ENCODE results near the gene COLEC12. TPM values are rescaled to one million over a fixed set of nuclear protein-coding genes. Genes with fewer than 3 reads are reported as not detected.
"Not testable (repeated sequence)": the region's sequence is repeated elsewhere in the genome, so short reads cannot be mapped to it uniquely, and the experiment has no call there.

COLEC12 gene
- polyA plus RNA-seq, 1 donor (not counting 4 experiments of a cell fraction or from before 2014, with no cell fraction given), result not detected

DNA sequence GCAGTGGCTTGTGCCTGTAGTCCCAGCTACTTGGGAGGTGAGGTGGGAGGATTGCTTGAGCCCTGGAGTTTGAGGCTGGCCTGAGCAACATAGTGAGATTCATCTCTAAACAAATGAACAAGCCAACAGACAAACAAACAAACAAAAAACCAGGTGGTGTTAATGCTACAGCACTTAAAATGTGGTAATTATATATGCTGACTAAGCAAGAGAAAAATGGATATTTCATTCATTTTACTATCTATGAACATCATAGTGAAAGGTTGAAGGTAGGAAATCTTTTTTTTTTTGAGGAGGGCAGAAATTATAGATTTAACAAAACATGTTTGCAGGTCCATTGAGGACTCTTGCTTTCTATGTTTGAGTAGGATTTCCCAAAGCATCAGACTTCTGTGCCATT, 190.5 kb downstream of the COLEC12 start:
- H3K9me1 ChIP-seq (ENCODE audit: control insufficient read depth, extremely low read depth, insufficient read depth, low read length), result no peaks in the 10 kb centered on the region
- no peak overlapping the region for H3K9ac ChIP-seq (ENCODE audit: control insufficient read depth, extremely low read depth, insufficient read depth, low read length)
- H3K4me1 ChIP-seq (ENCODE audit: control insufficient read depth, extremely low read depth, insufficient read depth, low read length), result no peaks in the 10 kb centered on the region
- H4K20me1 ChIP-seq (ENCODE audit: control insufficient read depth, extremely low read depth, insufficient read depth, low read length), result no peaks in the 10 kb centered on the region
- H3K4me3 ChIP-seq (ENCODE audit: control insufficient read depth in 2 of 3, extremely low read depth in 1 of 3, insufficient read depth in 2 of 3, low read depth in 1 of 3, low read length in 3 of 3), result no peak overlapping the region
- TF ChIP-seq, protein P1, sequence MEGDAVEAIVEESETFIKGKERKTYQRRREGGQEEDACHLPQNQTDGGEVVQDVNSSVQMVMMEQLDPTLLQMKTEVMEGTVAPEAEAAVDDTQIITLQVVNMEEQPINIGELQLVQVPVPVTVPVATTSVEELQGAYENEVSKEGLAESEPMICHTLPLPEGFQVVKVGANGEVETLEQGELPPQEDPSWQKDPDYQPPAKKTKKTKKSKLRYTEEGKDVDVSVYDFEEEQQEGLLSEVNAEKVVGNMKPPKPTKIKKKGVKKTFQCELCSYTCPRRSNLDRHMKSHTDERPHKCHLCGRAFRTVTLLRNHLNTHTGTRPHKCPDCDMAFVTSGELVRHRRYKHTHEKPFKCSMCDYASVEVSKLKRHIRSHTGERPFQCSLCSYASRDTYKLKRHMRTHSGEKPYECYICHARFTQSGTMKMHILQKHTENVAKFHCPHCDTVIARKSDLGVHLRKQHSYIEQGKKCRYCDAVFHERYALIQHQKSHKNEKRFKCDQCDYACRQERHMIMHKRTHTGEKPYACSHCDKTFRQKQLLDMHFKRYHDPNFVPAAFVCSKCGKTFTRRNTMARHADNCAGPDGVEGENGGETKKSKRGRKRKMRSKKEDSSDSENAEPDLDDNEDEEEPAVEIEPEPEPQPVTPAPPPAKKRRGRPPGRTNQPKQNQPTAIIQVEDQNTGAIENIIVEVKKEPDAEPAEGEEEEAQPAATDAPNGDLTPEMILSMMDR (optimal IDR thresholded peaks at IDR 0.05 in 1 of 3, IDR thresholded peaks at IDR 0.05 in 1 of 3, conservative IDR thresholded peaks at IDR 0.05 in 1 of 3; ENCODE audit: extremely low read depth in 1 of 3, insufficient read depth in 2 of 3, low read length in 3 of 3), result no peak
- DNase-seq (ENCODE audit: low read depth, low spot score), result no peak
- H3K36me3 ChIP-seq (ENCODE audit: control insufficient read depth in 2 of 2, extremely low read depth in 1 of 2, insufficient read depth in 2 of 2, low read length in 2 of 2), result no peaks in the 10 kb centered on the region
- FAIRE-seq, result no peak
- H2AFZ ChIP-seq (ENCODE audit: control insufficient read depth, low read length), result no peak overlapping the region
- H3K27me3 ChIP-seq (ENCODE audit: control insufficient read depth, extremely low read depth, insufficient read depth, low read length), result no peaks in the 10 kb centered on the region
- dilution Hi-C loops (cut with MboI; ENCODE audit: extremely low pct_ligation_motif_present, low sequenced_read_pairs), result no loop called here
- H3K27ac ChIP-seq (ENCODE audit: control insufficient read depth, insufficient read depth, low read length), result no peak overlapping the region
- H3K4me2 ChIP-seq (ENCODE audit: control insufficient read depth, extremely low read depth, insufficient read depth, low read depth, low read length), result no peak overlapping the region
- H3K79me2 ChIP-seq (ENCODE audit: control insufficient read depth, insufficient read depth, low read length), result no peaks in the 10 kb centered on the region
- no peaks in the 10 kb centered on the region for H3K9me3 ChIP-seq (ENCODE audit: control insufficient read depth, low read depth, low read length)

DNA sequence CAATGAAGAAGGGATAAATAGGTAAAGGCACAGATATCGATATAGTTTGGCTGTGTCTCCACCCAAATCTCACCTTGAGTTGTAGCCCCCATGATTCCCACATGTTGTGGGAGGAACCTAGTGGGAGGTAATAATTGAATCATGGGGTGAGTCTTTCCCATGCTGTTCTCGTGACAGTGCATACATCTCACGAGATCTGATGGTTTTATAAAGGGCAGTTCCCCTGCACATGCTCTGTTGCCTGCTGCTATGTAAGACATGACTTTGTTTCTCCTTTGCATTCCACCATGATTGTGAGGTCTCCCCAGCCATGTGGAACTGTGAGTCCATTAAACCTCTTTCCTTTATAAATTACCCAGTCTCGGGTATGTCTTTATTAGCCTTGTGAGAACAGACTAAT, 192.4 kb downstream of the COLEC12 start:
- H3K9me3 ChIP-seq (ENCODE audit: control insufficient read depth, low read depth, low read length); H2AFZ ChIP-seq (ENCODE audit: control insufficient read depth, low read length); H3K27me3 ChIP-seq (ENCODE audit: control insufficient read depth, extremely low read depth, insufficient read depth, low read length); H3K27ac ChIP-seq (ENCODE audit: control insufficient read depth, insufficient read depth, low read length); H3K9me1 ChIP-seq (ENCODE audit: control insufficient read depth, extremely low read depth, insufficient read depth, low read length); FAIRE-seq; H3K4me2 ChIP-seq (ENCODE audit: control insufficient read depth, extremely low read depth, insufficient read depth, low read depth, low read length); H4K20me1 ChIP-seq (ENCODE audit: control insufficient read depth, extremely low read depth, insufficient read depth, low read length); H3K36me3 ChIP-seq (ENCODE audit: control insufficient read depth in 2 of 2, extremely low read depth in 1 of 2, insufficient read depth in 2 of 2, low read length in 2 of 2); H3K9ac ChIP-seq (ENCODE audit: control insufficient read depth, extremely low read depth, insufficient read depth, low read length); H3K79me2 ChIP-seq (ENCODE audit: control insufficient read depth, insufficient read depth, low read length); H3K4me3 ChIP-seq (ENCODE audit: control insufficient read depth in 2 of 3, extremely low read depth in 1 of 3, insufficient read depth in 2 of 3, low read depth in 1 of 3, low read length in 3 of 3); dilution Hi-C loops (cut with MboI; ENCODE audit: extremely low pct_ligation_motif_present, low sequenced_read_pairs); H3K4me1 ChIP-seq (ENCODE audit: control insufficient read depth, extremely low read depth, insufficient read depth, low read length); DNase-seq (ENCODE audit: low read depth, low spot score): not testable (repeated sequence)

- H3K4me2 ChIP-seq (ENCODE audit: control insufficient read depth, extremely low read depth, insufficient read depth, low read depth, low read length), result no peak overlapping the region
- dilution Hi-C loops (cut with MboI; ENCODE audit: extremely low pct_ligation_motif_present, low sequenced_read_pairs), result no loop called here
- no peaks in the 10 kb centered on the region for H3K4me1 ChIP-seq (ENCODE audit: control insufficient read depth, extremely low read depth, insufficient read depth, low read length)
- no peak overlapping the region for H3K27ac ChIP-seq (ENCODE audit: control insufficient read depth, insufficient read depth, low read length)
- TF ChIP-seq, protein P1 (optimal IDR thresholded peaks at IDR 0.05 in 1 of 3, IDR thresholded peaks at IDR 0.05 in 1 of 3, conservative IDR thresholded peaks at IDR 0.05 in 1 of 3; ENCODE audit: extremely low read depth in 1 of 3, insufficient read depth in 2 of 3, low read length in 3 of 3), result no peak
- no peak for TF ChIP-seq EZH2 (IDR thresholded peaks at IDR 0.05; ENCODE audit: low read length)
- no peak overlapping the region for H3K4me3 ChIP-seq (ENCODE audit: control insufficient read depth in 2 of 3, extremely low read depth in 1 of 3, insufficient read depth in 2 of 3, low read depth in 1 of 3, low read length in 3 of 3)
- FAIRE-seq, result no peak
- DNase-seq (ENCODE audit: low read depth, low spot score), result no peak
- H3K36me3 ChIP-seq (ENCODE audit: control insufficient read depth in 2 of 2, extremely low read depth in 1 of 2, insufficient read depth in 2 of 2, low read length in 2 of 2), result no peaks in the 10 kb centered on the region
- no peaks in the 10 kb centered on the region for H3K79me2 ChIP-seq (ENCODE audit: control insufficient read depth, insufficient read depth, low read length)
- no peaks in the 10 kb centered on the region for H3K27me3 ChIP-seq (ENCODE audit: control insufficient read depth, extremely low read depth, insufficient read depth, low read length)
- H3K9me1 ChIP-seq (ENCODE audit: control insufficient read depth, extremely low read depth, insufficient read depth, low read length), result no peaks in the 10 kb centered on the region
- H2AFZ ChIP-seq (ENCODE audit: control insufficient read depth, low read length), result no peak overlapping the region
- no peaks in the 10 kb centered on the region for H4K20me1 ChIP-seq (ENCODE audit: control insufficient read depth, extremely low read depth, insufficient read depth, low read length)
- H3K9ac ChIP-seq (ENCODE audit: control insufficient read depth, extremely low read depth, insufficient read depth, low read length), result no peak overlapping the region
- no peaks in the 10 kb centered on the region for H3K9me3 ChIP-seq (ENCODE audit: control insufficient read depth, low read depth, low read length)
These were observed 193.8 kb downstream of the COLEC12 start for GRCh38 chr18:306608-307255.

Data from keratinocyte (primary cell).